ENCODE data around the gene TSPAN9. TPM values are rescaled to one million over a fixed set of nuclear protein-coding genes. Genes with fewer than 3 reads are reported as not detected.
"Not testable (repeated sequence)": the region's sequence is repeated elsewhere in the genome, so short reads cannot be mapped to it uniquely, and the experiment has no call there.

The TSPAN9 gene
- total RNA-seq, 4 donors from 2014 or later = 27.8 to 47.2 (median 34.3) TPM

DNA sequence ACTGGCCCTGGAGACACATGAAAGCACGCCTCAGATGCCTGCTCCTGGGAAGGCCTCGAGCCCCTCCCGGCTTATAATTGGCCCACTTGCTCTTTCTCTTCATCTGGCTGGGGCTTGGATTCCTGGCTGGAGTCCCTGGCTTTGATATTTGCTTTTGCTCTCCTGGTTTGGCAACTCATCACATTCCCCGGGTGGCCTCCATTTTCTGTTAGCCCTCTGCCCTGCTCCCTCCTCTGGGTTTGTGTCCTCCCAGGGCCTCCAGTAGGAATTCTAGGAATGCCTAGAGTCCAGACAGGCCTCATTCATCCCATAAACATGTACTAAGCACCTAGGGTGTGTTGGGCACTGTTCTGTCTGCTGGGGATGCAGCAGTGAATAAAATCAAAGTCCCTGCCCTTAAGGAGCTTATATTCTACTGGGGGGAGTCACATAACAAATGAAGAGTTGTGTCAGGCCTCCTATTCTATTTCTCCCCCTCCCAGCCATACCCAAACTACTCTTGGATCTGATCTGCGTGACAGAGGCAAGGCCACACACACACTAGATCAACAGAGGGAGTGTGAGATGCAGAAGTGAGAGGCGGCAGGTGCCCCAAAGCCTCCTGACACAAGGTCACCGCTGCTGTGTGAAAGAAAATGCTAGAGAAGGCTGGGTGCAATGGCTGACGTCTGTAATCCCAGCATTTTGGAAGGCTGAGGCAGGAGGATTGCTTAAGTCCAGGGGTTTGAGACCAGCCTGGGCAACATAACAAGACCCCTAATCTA is 21.3 kb upstream of the TSPAN9 start:
- Histone ChIP-seq H3K4me1 (peaks cover 6% of the 10 kb centered on the region), H3K27ac (peak overlapping the region; percentile 11), H3K27me3 (no peaks in the 10 kb centered on the region), H3K36me3 (no peaks in the 10 kb centered on the region), H3K4me3 (no peak overlapping the region), H3K9me3 (no peaks in the 10 kb centered on the region)
- no peak for TF ChIP-seq POLR2AphosphoS5 (IDR thresholded peaks at IDR 0.05)
- no peak for TF ChIP-seq EP300 (IDR thresholded peaks at IDR 0.05)
- 71% methylated on average over 8 of the region's 8 CpGs for WGBS
- DNase-seq (ENCODE audit: low spot score in 2 of 2) = no peak

DNA sequence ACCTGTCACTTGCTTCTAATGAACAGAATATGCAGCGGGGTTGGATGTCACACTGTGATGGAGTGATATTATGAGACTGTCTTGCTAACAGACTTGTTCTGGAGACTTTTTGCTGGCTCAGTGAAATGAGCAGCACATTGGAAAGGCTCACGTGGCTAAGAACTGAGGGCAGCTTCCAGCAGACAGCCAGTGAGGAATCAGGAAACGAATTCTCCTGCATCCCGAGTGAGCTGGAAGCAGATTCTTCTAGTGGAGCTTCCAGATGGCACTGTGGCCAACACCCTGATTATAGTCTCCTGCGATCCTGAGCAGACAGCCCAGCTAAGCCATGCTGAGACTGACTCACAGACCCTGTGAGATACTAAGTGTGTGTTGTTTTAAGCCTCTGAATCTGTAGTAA is 16.1 kb upstream of the TSPAN9 start:
- WGBS = 34% methylated on average over 5 of the region's 5 CpGs
- no peaks in the 10 kb centered on the region for H3K27me3 ChIP-seq
- no peaks in the 10 kb centered on the region for H3K4me1 ChIP-seq
- no peak for DNase-seq (ENCODE audit: low spot score in 2 of 2)
- no peak overlapping the region for H3K27ac ChIP-seq
- TF ChIP-seq POLR2A (IDR thresholded peaks at IDR 0.05) = no peak
- TF ChIP-seq POLR2AphosphoS5 (IDR thresholded peaks at IDR 0.05) = no peak
- TF ChIP-seq, protein P1, sequence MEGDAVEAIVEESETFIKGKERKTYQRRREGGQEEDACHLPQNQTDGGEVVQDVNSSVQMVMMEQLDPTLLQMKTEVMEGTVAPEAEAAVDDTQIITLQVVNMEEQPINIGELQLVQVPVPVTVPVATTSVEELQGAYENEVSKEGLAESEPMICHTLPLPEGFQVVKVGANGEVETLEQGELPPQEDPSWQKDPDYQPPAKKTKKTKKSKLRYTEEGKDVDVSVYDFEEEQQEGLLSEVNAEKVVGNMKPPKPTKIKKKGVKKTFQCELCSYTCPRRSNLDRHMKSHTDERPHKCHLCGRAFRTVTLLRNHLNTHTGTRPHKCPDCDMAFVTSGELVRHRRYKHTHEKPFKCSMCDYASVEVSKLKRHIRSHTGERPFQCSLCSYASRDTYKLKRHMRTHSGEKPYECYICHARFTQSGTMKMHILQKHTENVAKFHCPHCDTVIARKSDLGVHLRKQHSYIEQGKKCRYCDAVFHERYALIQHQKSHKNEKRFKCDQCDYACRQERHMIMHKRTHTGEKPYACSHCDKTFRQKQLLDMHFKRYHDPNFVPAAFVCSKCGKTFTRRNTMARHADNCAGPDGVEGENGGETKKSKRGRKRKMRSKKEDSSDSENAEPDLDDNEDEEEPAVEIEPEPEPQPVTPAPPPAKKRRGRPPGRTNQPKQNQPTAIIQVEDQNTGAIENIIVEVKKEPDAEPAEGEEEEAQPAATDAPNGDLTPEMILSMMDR (IDR thresholded peaks at IDR 0.05) = no peak
- no peak for TF ChIP-seq EP300 (IDR thresholded peaks at IDR 0.05)
- no peak overlapping the region for H3K4me3 ChIP-seq
- no peaks in the 10 kb centered on the region for H3K9me3 ChIP-seq
- no peaks in the 10 kb centered on the region for H3K36me3 ChIP-seq

DNA sequence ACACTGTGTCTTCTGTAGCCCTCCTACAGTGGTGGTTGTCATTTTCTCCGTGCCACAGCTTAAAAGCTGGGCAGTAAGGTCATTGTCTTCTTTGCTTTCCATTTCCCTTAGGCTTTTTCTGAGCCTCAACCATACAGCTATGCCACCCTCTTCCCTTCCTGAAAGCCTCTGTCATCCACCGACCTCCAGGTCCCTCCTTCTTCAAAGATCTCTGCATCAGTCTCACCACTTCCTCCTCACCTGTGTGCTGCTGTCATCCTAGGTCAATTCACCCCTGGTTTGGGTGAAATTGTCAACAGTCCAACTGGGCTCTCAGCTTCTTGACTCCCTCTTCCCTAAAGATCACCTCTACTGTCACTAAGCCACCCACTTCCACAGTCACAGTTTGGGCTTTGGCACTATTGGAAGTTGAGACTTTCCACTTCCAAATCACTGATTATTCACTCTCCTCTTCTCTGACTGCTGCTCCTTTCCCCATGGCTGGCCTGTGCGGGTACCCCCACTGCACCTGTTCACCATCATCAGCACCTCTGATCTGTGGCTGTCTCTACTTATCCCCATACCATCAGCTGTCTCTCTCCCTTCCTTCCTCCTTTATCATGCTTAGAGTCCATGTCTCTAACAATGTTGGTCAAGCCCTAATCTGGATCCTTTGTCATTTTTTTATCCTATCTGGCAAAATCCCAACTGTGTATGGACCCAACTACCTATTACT is 15.5 kb upstream of the TSPAN9 start:
- WGBS = 71% methylated on average over 3 of the region's 3 CpGs
- TF ChIP-seq POLR2AphosphoS5 (IDR thresholded peaks at IDR 0.05) (no peak), POLR2A (IDR thresholded peaks at IDR 0.05) (no peak), EP300 (IDR thresholded peaks at IDR 0.05) (no peak)
- TF ChIP-seq, protein P1 (IDR thresholded peaks at IDR 0.05) = no peak
- no peak for DNase-seq (ENCODE audit: low spot score in 2 of 2)
- no peak overlapping the region for H3K4me3 ChIP-seq
- no peaks in the 10 kb centered on the region for H3K27me3 ChIP-seq
- H3K9me3 ChIP-seq = no peaks in the 10 kb centered on the region
- no peaks in the 10 kb centered on the region for H3K36me3 ChIP-seq
- no peaks in the 10 kb centered on the region for H3K4me1 ChIP-seq
- H3K27ac ChIP-seq = no peak overlapping the region

DNA sequence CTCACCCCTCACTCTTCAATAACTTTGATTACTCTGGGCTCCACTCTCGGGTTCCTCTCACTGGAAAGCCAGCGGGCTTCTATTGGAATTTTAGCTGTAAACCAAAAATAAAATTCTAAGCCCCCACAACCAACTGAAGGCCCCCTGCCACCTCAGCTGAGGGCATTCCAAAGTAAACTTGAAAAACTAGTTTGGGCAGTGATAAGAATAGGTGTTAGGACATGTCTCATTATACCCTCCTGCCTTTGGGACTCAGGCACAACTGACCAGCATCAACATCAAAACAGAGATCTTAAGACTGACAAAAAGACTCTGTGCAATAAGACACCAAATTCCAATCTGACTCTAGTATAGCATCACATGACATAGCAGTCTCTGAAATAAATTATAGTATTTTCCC is 11.9 kb upstream of the TSPAN9 start:
- Histone ChIP-seq H3K27me3 (no peaks in the 10 kb centered on the region), H3K4me3 (no peak overlapping the region), H3K4me1 (no peaks in the 10 kb centered on the region), H3K27ac (no peak overlapping the region), H3K36me3 (no peaks in the 10 kb centered on the region), H3K9me3 (no peaks in the 10 kb centered on the region)
- TF ChIP-seq, protein P1 (IDR thresholded peaks at IDR 0.05) = no peak
- TF ChIP-seq POLR2AphosphoS5 (IDR thresholded peaks at IDR 0.05) = no peak
- no peak for TF ChIP-seq POLR2A (IDR thresholded peaks at IDR 0.05)
- no peak for TF ChIP-seq EP300 (IDR thresholded peaks at IDR 0.05)
- 68% methylated on average over 2 of the region's 2 CpGs for WGBS
- no peak for DNase-seq (ENCODE audit: low spot score in 2 of 2)

DNA sequence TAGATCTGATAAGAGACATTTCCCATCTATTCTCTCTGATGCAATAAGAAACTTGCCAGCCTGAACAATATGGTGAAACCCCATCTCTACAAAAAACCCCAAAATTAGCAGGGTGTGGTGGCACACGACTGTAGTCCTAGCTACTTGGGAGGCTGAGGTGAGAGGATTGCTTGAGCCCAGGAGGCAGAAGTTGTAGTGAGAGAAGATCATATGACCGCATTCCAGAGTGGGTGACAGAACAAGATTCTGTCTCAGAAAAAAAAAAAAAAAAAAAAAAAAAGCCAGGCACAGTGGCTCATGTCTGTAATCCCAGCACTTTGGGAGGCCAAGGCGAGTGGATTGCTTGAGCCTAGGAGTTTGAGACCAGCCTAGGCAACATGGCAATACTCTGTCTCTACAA is 11.3 kb upstream of the TSPAN9 start:
- not testable (repeated sequence) for H3K4me1 ChIP-seq; H3K9me3 ChIP-seq; H3K27me3 ChIP-seq; DNase-seq (ENCODE audit: low spot score in 2 of 2); H3K4me3 ChIP-seq; H3K27ac ChIP-seq; H3K36me3 ChIP-seq
- 64% methylated on average over 3 of the region's 3 CpGs for WGBS

DNA sequence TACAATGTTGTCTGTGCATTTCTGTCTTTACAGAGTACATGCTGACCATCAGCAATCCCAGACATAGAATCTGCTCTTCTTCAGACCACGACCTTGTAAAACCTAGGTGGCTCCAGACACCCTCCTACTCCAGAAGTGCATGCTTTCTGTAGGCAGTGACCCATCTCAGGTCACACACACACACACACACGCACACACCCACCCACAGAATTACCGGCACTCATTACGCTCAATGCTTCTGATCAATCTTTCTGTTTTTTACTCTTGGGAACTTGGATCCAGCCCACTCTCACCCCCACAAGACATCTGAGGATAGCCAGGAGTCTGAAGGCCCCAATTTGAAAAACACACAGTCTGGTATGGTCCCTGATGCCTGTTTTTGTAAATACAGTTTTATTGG is 7.5 kb upstream of the TSPAN9 start:
- Histone ChIP-seq H3K4me1 (peaks cover 6% of the 10 kb centered on the region), H3K4me3 (no peak overlapping the region), H3K9me3 (no peaks in the 10 kb centered on the region), H3K36me3 (no peaks in the 10 kb centered on the region), H3K27me3 (no peaks in the 10 kb centered on the region), H3K27ac (no peak overlapping the region)
- 90% methylated on average over 4 of the region's 4 CpGs for WGBS
- no peak for TF ChIP-seq POLR2AphosphoS5 (IDR thresholded peaks at IDR 0.05)
- TF ChIP-seq EP300 (IDR thresholded peaks at IDR 0.05) = no peak
- TF ChIP-seq, protein P1 (IDR thresholded peaks at IDR 0.05) = no peak
- no peak for TF ChIP-seq POLR2A (IDR thresholded peaks at IDR 0.05)
- DNase-seq (ENCODE audit: low spot score in 2 of 2) = no peak

Data from suprapubic skin (tissue), 4 donors.